Endometrium (tissue), 2 donors: ENCODE results near the gene GATAD2B.
"Not testable (repeated sequence)": the region's sequence is repeated elsewhere in the genome, so short reads cannot be mapped to it uniquely, and the experiment has no call there.

Experiments
- FAIRE-seq: peaks from 2 replicates; lab custom pipeline; 2012; peaks lifted over from hg19 to GRCh38; lab: Jason Lieb, UNC
- donor health status: control.
- donor health status: control.

The GATAD2B gene

GRCh38 chr1:153886127-153886526, 36.6 kb downstream of the GATAD2B start:
- FAIRE-seq: no peak

- no peak for FAIRE-seq
These were observed 39.5 kb downstream of the GATAD2B start for GRCh38 chr1:153883223-153883622.

DNA sequence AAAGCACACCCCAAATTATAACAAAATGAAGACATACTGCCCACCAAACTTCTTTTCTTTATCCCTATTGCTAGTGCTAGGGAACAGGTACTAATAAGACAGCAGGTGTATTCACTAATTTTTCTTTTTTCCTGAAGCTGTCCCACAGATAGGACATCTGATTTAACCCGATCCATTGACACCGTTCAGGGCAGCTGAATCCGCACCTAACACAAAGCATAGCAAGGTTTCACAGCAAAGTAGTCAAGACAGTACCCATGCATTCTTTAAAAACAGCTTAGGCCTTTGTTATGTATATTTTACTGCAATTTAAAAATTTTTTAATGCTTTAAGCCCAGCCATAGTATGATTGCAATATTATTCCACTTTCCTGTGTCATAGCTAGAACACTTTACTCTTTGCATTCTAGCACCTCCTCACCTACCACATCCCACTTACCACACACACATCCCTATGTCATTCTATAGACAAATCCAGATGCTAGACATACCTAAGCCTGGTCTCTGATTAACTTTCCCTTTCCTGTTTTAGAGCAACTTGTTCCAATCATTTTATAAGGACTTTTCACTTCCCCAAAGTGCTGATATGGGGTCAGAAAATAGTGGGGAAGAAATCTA, 40.4 kb downstream of the GATAD2B start:
- FAIRE-seq: no peak

DNA sequence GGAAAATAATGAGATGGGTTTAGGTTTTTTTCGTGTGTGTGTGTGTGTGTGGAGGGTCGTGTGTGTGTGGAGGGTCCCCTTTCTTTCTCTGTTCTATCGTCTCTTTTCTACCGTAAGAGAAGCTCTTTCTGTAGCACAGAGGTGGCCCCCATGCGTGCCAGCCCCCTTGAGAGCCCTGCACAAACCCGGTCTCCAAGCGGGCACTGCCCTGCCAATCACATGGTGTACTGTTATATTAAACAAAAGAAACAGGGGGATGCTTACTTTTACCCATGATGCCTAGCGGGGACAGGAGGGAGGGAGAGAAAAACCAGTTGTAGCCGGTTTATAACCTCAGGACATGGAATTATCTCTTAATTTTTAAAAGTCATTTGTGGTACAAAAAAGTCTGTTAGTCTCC, 41.0 kb downstream of the GATAD2B start:
- no peak for FAIRE-seq

GRCh38 chr1:153880962-153881361, 41.8 kb downstream of the GATAD2B start:
- FAIRE-seq: peak; percentile 61

DNA sequence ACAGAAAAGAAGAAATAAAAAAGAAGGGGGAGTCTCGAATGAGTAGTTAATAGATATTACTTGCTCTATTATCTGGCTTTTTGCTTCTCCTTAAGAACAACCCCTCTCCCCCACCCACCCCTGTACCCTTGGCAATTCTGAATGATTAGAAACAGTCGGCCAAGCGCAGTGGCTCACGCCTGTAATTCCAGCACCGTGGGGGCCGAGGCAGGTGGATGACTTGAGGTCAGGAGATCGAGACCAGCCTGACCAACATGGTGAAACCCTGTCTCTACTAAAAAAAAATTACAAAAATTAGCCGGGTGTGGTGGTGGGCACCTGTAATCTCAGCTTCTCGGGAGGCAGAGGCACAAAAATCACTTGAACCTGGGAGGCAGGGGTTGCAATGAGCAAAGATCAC, 42.7 kb downstream of the GATAD2B start:
- no peak for FAIRE-seq

DNA sequence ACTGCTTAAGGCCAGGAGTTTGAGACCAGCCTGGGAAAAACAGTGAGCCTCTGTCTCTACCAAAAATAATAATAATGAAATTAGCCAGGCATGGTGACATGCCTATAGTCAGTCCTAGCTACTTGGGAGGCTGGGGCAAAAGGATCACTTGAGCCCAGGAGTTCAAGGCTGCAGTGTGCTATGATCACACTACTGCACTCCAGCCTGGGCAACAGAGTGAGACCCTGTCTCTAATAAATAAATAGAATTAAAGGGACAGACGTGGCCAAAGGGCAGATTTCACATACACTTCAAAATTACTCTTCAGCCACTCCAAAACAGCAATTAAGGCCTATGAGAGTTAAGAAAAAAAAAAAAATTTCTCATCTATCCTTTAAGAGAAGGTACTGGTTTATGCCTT, 45.7 kb downstream of the GATAD2B start:
- no peak for FAIRE-seq

DNA sequence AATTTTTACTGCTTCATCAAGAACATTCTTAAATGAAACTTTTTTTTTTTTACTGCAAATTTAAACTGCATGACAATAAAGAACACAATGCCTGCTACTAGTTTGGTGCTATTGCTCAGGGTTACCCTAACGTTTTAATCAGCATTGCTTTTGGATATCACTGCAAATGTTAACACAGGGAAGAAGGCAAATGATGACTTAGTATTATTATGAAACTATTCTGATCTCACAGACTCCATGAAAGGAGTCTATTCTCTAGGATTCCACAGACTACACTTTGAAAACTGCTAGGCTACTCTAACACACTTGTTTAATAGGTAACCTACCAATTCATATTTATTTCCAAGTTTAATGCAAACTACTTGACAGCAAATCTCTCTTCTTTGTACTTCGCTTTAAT, 49.8 kb downstream of the GATAD2B start:
- no peak for FAIRE-seq

DNA sequence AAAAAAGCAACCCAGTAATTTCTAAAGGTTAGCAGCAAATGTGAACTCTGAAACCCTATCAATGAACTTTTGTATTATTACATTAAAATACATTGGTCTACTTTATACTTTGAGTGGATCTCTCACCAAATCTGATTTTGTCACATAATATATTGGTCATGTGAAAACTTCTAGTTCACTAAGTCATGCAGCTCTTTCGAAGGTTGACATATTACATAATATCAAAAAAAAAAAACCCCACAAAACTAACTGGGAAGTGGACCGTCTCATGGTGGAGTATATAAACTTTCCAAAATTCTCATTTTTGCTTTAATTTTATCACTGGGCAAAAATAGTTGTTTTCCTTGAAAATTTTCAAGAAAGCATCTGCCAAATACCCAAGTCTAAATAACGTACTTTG, 50.4 kb downstream of the GATAD2B start:
- no peak for FAIRE-seq

GRCh38 chr1:153869486-153869885, 53.3 kb downstream of the GATAD2B start:
- FAIRE-seq: no peak

GRCh38 chr1:153866045-153866850, 56.5 kb downstream of the GATAD2B start:
- FAIRE-seq: no peak

- FAIRE-seq: no peak
These were observed 62.5 kb downstream of the GATAD2B start for GRCh38 chr1:153860285-153860684.

- no peak for FAIRE-seq
These were observed 65.3 kb downstream of the GATAD2B start for GRCh38 chr1:153857505-153857904.

- no peak for FAIRE-seq
These were observed 66.0 kb downstream of the GATAD2B start for GRCh38 chr1:153856763-153857162.

DNA sequence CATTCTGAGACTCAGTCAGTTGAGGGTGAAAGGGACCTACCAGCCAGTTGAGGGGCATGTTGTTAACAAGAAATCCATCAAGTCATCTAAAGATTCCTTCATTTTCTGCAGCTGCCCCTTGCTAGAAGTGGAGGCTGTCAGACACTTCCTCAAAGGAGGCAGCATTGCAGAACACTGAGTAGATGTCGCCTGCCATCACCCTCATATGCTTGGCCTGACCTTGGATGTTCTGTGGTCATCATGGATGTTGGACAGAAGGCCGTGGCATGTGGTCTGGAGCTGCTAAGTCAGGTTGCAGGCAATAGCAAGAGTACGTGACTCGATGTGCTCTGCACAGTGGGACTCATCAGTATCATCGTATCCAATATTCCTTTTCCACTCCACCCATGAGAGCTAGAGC, 70.6 kb downstream of the GATAD2B start:
- FAIRE-seq: no peak

GRCh38 chr1:153849487-153850185, 73.1 kb downstream of the GATAD2B start:
- FAIRE-seq: no peak

DNA sequence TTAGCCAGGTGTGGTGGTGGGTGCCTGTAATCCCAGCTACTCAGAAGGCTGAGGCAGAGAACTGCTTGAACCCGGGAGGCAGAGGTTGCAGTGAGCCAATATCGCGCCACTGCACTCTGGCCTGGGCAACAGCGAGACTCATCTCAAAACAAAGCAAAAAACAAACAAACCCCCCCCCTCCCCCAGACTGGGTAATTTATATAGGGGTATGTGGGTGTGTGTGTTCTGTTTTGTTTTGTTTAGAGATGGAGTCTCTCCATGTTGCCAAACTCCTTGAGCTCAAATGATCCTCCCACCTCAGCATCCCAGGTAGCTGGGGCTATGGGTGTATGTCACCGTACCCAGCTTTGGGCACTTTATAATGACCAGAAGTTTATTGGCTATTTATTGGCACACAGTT, 74.0 kb downstream of the GATAD2B start:
- no peak for FAIRE-seq

DNA sequence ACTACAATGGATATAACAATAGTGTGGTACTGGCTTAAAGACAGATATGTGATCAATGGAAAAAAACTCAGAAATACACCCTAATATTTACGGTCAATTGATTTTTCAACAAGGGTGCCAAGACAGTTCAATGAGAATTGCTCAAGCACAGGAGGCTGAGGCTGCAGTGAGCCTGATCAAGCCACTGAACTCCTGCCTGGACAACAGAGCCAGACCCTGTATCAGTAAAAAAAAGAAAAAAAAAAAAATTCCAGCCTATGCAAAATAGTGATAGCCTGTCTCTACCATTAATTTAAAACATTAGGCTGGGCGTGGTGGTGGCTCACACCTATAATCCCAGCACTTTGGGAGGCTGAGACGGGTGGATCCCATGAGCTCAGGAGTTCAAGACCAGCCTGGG, 77.6 kb downstream of the GATAD2B start:
- no peak for FAIRE-seq

DNA sequence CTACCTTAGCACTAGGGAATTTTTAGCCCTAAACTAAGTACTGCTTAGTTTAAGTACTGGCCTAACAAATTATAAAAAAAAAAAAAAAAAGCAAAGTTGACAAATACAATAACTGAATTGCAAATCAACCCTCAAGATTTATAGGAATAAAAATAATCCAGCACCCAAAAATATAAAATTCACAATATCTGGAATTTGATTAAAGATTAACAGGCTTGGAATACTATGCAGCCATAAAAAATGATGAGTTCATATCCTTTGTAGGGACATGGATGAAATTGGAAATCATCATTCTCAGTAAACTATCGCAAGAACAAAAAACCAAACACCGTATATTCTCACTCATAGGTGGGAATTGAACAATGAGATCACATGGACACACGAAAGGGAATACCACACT, 78.4 kb downstream of the GATAD2B start:
- not testable (repeated sequence) for FAIRE-seq

GRCh38 chr1:153842006-153842471, 80.7 kb downstream of the GATAD2B start:
- FAIRE-seq: no peak

DNA sequence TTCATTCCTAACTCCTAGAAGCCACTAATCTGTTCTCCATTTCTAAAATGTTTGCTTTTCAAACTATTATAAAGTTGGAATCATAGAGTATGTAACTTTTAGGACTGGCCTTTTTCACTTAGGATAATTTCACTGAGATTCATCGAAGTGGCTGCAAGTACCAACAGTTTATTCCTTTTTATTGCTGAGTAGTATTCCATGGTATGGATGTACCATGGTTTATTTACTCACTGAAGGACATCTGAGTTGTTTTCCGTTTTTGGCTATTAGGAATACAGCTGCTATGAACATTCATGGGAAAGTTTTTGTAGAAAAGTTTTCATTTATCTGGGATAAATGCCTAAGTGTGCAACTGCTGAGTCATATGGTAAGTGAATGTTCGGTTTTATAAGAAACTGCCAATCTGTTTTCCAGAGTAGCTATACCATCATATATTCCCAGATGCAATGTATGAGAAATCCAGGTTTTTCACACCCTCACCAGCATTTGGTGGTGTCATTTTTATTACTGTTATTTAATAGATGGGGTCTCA, 81.2 kb downstream of the GATAD2B start:
- FAIRE-seq: no peak

DNA sequence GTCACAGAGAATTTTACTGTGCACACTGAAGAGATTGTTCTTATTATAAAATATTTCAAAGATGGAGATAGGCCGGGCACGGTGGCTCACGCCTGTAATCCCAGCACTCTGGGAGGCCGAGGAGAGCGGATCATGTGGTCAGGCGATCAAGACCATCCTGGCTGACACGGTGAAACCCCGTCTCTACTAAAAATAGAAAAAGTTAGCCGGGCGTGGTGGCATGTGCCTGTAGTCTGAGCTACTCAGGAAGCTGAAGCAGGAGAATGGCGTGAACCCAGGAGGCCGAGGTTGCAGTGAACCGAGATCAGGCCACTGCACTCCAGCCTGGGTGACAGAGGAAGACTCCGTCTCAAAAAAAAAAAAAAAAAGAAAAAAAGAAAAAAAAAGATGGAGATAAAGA, 82.0 kb downstream of the GATAD2B start:
- FAIRE-seq: not testable (repeated sequence)

DNA sequence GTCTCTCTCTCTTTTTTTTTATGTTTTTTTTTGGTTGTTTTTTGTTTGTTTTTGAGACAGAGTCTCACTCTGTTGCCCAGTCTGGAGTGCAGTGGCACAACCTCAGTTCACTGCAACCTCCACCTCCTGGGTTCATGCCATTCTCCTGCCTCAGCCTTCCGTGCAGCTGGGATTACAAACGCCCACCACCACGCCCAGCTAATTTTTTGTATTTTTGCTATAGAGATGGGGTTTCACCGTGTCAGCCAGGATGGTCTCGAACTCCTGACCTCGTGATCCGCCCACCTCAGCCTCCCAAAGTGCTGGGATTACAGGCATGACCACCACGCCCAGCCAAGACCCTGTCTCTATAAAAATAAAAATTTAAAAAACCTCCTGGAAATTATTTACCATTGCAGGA, 88.8 kb downstream of the GATAD2B start:
- FAIRE-seq: not testable (repeated sequence)
